CD4-positive, alpha-beta T cell treated with Interleukin-4 for 1 hour (primary cell): ENCODE measurements around the gene SIRPA.

ENCODE experiments used
- DNase-seq, 2 donors: peaks; one replicate each; pipeline ENCODE4 v3.0.0-alpha.2; 2020 to 2022

The SIRPA gene

DNA sequence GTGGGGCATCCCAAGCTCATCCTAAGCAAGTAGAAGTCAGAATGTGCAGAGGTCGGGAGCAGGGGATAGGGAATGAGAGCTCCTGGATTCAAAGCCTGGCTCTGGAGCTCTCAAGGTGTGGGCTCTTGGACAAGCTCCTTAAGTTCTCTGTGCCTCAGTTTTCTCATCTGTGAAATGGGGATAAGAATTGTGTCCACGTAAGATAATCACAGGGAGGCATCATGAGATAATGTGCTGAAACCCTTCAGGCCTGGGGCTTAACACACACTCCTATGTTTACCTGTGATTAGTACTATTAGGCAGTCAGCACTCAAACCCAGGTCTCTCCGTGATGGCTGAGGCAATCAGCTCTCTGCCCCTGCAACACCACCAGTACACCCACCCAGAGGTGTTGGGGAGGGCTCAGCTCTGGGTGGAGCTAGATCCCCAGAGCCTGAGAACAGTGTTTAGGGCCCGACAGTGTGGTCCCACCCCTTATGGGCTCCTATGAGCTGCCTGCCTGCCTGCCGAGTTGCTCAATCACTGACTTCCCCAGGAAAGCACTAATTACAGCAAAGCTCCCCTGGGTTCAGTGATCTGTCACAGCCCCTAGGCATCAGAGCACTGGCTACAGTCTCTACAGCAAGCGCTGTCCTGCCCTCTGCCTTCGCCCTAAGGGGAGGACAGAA lies 6.3 kb upstream of the SIRPA start:
- DNase-seq: peak in 1 of 2 donors; percentile 72

DNA sequence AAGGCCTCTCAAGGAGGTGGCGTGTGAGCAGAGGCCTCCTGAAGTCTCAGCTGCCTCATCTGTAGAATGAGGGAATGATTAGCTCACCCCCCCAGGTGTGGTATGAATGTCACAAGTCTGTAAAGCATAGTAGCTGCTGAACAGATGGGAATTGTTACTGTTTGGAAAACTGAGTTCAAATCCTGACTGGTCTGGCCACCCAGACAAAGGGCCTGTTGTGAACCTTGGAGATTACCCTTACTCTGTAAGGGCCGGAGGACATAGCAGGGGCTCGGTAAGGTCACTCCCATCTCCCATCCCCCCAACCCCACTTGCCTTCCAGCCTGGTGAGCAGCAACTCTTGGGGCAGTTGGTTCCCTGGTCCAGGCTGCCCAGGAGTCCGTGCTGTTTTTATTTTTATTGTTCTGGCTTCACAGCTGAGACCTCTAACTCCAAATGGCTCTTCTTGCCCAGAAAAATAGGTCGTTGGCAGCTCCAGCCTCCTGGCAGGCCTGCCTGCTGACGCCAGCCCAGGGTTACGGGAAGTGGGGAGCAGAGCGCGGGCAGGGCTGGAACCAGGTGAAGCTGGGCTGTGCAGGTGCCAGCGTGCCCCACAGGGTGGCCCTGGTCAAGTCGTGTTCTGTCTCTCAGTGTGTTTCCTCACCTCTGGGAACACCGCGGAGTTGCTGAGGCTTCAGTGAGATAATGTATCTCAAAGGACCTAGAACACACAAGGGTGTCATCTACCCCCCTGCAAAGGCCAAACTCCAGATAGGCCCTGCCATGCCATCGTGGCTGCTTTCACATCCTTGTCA lies 4.5 kb upstream of the SIRPA start:
- DNase-seq: no peak

DNA sequence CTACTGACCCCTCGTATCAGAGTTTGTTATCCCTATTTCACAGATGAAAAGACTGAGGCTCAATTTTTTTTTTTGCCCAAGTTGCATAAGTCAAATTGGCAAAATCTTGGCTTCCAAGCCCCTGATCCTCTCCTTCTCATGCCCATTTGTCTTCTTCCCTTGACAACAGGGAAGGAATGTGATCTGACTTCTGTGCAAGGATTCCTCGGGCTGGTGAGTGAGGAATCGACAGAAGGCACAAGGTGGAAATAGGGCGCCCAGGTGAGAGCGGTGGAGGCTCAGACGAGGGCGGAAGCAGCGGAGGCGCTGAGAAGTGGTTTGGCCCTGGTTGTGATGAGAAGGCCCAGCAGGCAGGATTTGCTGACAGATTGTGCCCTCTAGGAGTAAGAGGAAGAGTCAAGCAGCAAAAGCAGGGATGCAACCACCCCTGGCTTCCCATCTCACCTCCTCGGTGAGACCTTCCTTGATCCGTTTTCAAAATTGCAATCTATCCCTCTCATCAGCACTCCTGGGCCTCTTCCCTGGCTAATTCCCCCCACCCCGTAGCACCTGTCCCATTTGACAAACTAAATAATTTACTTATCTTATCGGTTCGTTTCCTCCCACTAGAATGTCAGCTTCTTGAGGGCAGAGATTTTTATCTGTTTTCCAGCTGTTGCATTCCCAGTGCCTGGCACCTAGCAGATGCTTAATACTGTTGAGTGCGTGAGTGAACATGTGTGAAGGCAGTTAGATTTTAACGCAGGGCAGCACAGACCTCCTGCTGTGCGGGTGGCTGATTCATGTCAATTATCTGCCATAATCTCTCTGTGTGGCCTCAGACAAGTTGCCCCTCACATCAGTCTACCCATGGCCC lies 3.7 kb upstream of the SIRPA start:
- DNase-seq: no peak

DNA sequence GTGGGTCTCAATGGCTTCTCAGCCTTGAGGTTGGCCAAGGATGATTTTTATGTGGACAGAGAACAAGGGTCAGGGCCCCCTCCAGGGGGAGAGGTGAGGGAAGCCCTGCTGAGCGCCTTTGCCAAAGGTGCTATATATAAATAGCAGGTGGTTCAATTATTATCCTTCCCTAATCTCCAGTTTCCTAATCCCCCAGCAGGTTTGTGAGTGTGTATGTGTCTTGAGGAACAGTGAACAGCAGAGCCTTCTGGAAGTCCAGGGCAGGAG lies 3.2 kb upstream of the SIRPA start:
- no peak for DNase-seq

DNA sequence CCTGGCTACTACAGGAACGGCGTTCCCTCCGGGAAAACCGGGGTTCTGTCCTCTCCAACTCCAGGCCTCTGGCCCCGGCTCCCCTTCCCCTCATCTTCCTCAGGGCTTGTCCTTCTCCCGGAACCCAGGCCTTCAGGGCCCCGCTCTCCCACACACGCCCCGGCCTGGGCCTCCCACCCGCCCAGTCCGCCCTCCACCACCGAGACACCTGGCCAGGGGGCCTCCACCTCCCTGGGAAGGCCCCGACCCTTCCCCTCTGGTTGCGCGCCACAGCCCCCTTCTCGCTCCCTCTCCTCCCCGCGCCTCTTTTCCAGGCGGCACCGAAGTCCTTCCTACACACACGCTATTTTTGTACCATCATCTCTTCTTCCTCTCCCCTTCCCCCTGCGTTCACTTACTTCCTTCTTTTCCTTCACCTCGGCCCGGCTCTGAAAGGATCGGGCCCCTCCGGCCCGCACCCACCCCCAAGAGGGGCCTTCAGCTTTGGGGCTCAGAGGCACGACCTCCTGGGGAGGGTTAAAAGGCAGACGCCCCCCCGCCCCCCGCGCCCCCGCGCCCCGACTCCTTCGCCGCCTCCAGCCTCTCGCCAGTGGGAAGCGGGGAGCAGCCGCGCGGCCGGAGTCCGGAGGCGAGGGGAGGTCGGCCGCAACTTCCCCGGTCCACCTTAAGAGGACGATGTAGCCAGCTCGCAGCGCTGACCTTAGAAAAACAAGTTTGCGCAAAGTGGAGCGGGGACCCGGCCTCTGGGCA lies 1.3 kb upstream of the SIRPA start:
- DNase-seq: peak in 1 of 2 donors; percentile 53

DNA sequence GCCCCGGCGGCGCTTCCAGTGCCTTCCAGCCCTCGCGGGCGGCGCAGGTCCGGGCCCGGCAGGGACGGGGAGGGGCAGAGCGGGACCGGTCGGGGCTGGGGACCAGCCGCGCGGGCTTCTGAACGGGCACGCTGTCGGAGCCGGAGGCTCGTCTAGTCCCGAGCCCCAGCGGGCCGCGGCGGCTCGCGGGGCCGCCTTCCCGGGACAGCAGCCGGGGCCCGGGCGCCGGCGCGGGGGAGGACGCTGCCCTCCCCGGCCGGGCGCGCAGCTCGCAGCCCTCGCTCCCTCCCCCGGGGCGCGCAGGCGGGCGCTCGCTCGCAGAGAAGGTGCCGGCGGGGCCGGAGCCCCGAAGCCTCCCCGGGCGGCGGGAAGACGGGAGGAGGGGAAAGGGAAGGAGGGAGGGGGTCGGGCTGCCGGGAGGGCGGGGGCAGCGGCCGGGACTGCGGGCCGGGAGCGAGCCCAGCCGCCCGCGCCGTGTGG lies 696 bp upstream of the SIRPA start:
- DNase-seq: no peak

DNA sequence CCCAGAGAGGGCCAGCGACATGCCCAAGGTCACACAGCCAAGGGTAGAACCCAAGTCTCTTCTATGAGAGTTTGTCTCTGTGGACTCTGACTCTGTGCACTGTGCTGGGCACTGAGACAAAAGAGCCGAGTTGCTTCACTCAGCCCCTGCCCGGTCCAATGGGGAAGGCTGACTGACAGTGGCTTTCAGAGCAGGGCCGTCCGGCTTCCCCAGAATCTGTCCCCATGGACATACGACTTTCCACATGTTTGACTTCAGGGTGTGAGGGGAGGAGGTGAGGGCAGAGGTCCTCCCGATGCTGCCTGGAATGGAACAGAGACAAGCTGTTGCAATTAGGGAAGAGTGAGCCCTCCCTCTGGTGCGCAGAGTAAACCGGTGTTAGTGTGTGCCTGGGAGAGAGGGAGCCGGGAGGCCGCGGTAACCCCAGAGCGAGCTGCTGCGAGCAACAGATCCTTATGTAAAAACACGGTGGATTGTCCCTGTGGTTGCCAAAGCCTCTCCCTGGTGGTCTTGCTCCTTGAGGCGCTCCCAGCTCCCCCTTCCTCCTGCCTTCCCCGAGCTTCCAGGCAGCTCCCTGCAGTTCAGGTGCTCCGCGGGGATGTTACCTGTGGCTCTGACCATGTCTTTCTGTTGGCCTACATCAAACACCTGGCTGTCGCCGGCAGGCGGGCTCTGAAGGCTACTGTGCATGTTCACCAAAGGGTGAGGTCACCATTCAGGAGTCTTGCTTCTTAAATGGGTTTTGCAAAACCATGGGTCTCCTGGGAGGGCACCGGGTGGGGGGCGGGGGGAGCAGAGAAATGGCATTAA lies 672 bp downstream of the SIRPA start:
- peak in 1 of 2 donors; percentile 27 for DNase-seq

DNA sequence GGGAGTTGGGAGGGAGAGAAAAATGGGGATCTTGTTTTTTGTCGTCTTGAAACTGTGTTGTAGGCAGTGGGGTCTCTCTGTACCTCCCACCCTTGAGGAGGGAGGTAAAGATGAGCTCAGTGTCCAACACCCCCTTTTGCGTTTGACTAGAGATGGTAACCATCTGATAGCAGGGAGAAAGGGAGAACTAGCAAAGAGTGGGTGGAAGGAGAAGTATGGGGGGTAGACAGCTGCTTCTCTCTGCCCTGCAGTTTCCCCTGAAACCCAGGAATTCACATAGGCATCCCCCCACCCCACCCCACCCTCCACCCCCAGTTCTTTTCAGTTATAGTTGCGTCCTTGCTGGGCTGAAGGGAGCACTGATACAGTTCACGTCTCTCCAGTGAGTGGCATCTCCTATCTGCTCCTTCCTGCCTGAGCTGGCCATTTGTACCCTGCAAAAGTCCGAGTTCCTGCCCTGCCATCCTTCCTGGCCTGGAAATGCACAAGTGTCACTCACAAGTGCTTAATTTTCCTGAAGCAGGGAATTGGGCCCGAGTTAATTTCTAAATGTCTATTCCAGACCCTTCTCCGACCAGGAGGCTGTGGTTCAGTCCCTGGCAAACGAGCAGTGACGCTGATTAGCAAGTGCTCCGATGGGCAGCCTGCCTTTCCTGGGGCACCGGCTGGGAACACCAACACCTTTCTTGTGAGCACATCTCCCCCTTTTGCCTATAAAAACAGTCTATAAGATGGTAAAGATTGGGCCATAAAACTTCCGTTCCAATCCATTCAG lies 1.5 kb downstream of the SIRPA start:
- no peak for DNase-seq

DNA sequence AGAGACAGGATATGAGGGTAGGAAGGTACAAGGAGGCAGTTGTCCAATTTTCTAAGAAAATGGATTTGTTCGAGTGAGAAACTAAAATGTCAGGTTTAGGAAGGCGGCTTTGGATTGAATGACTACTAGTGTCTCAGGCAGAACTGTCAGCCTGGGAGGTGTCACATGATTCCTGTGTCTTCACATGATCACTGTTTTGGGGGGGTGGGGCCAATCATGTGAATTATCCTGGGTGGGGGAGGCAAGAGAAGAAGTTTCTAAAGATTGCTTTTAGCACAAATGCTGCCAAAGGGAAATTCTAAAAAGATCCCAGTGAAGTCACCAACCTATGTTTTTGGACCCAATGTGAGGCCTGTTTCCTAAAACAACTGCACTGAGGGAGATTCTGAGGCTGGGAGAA lies 2.3 kb downstream of the SIRPA start:
- DNase-seq: peak in 1 of 2 donors; percentile 34

DNA sequence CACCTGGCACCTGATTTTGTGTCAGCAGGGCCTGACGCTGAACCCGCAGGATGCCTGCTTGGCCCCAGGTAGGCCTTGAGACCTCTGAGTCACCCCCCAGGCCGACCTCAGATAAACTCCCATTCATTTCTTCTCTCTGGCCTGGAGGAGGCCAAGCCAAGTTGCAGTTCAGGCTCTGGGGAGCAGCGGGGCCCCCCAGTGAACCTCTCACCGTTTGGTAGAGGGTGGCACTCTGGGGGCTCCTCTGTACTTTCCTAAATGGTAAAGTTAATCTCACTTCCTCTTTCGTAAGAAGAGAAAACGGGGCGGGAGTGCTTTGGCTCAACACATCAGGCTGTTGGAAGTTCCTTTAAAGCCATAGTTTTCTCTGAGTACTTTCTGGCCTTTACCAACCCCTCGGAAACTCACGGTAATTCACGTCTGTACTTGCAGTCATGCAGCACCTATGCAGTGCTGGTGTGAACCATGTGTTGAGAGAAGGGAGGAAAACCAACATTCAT lies 2.8 kb downstream of the SIRPA start:
- DNase-seq: peak; percentile 19 to 60

DNA sequence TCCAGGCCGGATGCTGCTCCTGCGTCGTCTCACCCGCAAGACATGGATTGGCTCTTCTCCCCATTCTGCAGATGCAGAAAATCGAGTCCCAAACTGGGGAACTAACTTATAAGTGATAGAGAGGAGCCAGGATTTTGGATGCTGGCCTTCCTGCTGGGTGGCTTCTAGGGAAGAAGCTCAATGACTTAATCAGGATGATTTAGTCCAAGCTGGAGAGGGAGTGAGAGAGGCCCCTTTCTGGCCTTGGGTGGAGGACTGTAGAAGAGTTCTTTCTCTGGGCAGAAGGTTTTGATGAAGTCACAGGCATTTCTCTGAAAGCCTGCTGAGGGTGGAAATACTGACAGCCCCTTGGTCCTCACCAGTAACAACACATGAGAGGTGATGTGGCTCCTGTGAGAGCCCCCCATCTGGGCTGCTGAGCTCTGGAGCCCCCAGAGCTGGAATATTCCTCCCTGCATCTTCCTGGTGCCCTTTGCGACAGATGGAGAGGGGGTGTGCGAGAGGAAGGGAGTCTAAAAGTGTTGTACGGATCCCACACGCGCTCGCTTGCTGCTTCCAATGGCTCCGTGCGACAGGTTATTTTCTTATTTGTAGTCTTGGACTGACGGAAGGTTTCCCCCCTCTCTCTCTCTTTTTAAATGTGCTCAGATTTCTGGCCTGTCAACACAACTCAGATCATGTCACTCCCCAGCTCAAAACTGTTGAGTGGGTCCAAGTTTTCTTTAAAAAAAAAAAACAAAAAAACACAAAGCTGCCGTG lies 3.5 kb downstream of the SIRPA start:
- DNase-seq: no peak

DNA sequence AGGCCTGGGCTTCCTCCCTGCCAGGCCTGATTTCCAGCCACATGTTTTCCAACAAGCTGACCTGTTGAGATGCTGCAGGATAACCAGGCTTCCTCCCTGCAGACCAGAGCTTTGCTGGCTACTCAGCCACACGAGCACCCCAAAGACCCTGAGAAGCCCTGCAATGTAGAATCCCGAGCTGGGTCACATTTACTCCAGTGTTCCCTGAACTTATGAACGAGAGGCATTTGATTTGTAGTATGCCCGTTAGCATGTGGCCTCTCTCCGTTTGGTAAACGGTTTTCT lies 4.0 kb downstream of the SIRPA start:
- no peak for DNase-seq

DNA sequence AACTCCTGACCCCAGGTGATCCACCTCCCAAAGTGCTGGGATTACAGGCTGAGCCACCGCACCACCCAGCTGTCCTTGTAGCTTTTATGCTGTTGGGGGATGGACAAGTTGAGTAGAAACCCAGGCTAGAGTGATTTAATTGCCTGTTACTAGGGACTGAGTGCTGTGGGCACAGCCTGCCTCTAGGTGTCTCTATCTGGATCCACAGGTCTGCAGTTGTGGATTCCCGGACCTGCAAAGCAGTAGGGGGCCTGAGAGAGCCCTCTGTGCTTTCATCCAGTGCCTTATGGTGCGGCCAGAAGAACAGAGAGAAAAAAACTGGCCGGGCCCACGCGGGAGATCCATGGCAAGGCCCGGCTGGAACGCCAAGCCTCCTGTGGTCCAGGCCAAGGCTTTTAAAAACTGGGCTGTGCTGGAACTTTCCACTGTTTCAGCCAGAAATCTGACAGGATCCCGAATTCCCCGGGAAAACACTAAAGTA lies 5.2 kb downstream of the SIRPA start:
- DNase-seq: peak in 1 of 2 donors; percentile 27

DNA sequence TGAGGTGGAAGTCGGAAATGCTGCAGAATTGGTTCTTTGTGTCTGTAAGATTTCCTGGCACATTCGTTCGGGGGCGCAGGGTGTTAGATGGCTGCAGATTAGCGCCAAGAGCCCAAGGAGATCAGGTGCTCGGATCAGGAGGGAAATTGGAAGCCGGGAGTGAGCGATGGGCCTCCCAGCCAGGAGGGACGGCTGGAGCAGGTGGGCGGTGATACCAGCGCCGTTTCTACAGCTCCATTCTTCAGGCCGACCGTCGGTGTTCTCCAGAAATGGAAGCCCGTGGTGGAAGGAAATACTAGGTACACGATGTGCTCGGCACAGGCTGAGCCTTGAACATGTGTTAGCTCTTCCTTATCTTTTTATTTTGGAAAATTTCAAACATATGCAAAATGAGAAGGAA lies 6.5 kb downstream of the SIRPA start:
- no peak for DNase-seq

DNA sequence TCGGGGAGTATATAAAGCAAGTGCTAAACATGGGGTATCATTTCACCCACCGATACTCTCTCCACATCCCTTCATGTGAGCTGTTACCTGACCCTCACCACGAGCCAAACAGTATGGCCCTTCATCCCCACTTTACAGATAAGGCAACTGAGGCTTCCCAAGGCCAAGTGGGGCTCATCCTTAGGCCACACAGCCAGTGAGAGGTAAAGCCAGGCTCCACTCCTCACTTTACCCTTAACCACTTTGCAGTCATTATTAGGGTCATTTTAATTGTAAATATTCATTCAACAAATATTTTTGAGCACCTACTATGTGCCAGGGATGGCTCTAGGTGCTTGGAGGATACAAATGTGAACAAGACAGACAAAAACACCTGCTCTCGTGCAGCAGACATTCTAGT lies 7.0 kb downstream of the SIRPA start:
- DNase-seq: no peak

DNA sequence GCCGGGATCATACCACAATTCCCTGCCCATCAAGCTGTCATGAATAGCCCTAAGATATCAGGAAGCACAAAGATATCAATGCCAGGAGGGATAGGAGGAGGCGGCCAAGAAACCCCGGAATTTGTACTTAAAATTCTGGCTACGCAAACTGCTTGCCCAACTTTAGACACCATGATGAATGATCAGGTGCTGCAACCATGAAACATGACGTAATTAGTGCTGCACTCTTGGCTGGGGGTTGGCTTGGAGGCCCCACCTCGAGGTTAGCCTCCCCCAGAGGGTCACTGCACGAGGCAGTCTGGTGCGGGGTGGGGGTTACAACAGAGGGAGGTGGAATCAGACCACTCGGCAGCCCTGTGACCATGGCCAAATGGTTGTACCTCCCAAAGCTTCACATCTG lies 8.9 kb downstream of the SIRPA start:
- DNase-seq: no peak

DNA sequence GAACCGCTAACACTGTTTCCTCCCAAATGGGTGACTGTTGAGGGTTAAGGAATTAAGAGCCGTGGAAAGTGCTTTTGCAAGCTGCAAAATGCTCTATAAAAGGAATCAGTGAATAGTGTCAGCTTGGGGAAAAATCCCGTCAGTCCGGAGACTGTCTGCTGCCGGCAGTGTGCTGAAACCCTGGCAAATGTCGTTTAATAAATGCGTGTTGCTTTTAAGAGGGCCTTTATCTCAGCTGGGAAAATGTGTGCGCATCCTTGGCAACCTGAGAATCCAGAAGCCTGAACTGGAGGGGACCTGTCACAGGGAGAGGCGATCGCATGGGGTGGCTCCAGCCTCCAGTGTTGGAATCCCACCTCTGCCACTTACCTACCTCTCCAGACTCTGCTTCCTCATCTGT lies 9.8 kb downstream of the SIRPA start:
- DNase-seq: no peak

DNA sequence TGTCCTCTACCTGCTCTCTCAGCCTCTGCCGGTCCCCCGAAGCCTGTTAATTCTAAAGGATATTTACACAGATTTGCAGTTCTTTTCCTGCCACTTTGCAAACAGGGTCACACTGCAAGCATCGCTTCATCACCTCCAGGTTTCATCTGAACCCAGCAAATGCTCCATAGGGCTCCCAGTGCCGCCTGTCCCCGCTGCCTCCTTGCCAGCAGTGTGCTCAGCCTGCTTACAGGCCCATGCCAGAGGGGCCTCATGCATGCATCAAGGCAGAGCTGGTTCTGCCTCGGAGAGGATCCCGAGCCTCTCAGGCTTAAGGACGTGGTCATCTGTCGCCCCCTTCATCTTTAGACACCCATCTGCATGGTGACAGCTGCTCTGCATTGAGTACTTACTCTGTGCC lies 10.5 kb downstream of the SIRPA start:
- DNase-seq: no peak

DNA sequence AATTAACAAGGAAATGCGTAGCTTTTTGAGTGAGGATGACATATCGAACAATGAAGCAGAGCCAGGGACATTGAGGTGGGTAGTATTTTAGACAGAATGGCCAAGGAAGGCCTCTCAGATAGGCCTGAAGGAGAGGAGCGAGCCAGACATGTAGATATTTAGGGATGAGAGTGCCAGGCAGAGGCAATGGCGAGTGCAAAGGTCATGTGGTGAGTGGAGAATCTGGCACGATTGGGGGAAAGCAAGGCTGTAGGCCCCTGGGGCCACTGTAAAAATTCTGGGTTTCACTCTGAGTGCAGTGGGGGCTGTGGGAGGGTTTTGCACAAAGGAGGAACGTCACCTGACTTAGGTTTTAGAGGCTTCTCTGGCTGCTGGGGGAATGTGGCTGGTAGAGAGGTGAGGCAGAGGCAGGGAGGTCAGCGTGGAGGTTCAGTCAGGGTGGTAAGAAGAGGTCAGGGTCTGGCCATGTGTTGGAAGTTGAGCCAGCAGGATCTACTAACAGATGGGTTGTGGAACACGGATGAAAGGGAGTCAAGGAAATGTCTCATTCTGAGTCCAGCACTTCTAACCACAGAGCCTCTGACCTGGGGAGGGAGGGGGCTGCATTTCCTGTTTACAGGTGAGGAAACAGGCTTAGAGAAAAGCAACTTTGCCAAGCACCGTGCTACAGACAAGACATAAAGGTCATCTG lies 11.3 kb downstream of the SIRPA start:
- no peak for DNase-seq

DNA sequence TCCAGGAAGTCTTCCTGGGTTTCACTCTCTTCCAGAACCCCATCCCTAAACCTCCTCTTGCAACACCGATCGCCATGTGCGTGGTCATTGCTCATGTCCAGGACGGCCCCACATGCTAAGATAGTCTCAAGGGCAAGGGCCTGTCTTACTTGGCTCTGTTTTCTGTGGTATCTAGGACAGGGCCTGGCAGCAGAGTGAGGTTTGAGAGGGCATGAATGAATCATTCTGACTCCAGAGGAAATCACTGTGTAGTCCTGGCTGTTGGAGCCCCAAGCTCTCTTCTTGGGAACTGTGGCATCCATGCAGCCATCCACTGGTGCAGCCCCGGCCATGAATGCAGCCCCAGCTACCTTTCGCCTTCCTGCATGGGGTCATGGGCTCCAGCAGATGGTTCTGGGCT lies 12.4 kb downstream of the SIRPA start:
- DNase-seq: no peak
